Activated CD8-positive, alpha-beta T cell treated with anti-CD3 and anti-CD28 coated beads, Interleukin-2, amount 10 ng/mL, durations not matched to agents 7 days and 5 days (primary cell): Measurements from ENCODE around the gene CD69. TPM values are rescaled to one million over a fixed set of nuclear protein-coding genes. Genes with fewer than 3 reads are reported as not detected.

ENCODE experiments used
- ATAC-seq: fragments of 150-1000 bp; cut with Tn5 transposase; one replicate; pipeline ENCODE4 v1.10.0; 2021; ENCODE audit warnings: moderate library complexity
- CTCF ChIA-PET: fragments of 350-600 bp; sonication (Branson Sonifier 250); formaldehyde crosslinking; loops from one replicate; lab custom pipeline; 2021; ENCODE audit warnings: antibody characterized with exemption; lab: Charles Lee
- POLR2A ChIA-PET: fragments of 350-600 bp; sonication (Branson Sonifier 250); formaldehyde crosslinking; loops from one replicate; lab custom pipeline; 2021; ENCODE audit warnings: antibody characterized with exemption; lab: Charles Lee
- DNase-seq: peaks from one replicate; pipeline ENCODE4 v3.0.0-alpha.2; 2020
- H3K27ac Mint-ChIP-seq: one replicate; pipeline ENCODE4 v1.8.0; 2021; ENCODE audit warnings: mild to moderate bottlenecking, mixed read lengths
- H3K27me3 Mint-ChIP-seq: one replicate; pipeline ENCODE4 v1.8.0; 2021; ENCODE audit warnings: low read depth, mixed read lengths
- H3K36me3 Mint-ChIP-seq: one replicate; pipeline ENCODE4 v1.8.0; 2021; ENCODE audit warnings: low read depth, mixed read lengths
- H3K4me1 Mint-ChIP-seq: one replicate; pipeline ENCODE4 v1.8.0; 2021; ENCODE audit warnings: low read depth, mixed read lengths
- H3K4me3 Mint-ChIP-seq: one replicate; pipeline ENCODE4 v1.8.0; 2021; ENCODE audit warnings: mild to moderate bottlenecking, mixed read lengths
- H3K9me3 Mint-ChIP-seq: one replicate; pipeline ENCODE4 v1.8.0; 2022; ENCODE audit warnings: mixed read lengths; ENCODE audit not compliant: insufficient read depth
- total RNA-seq, 2 experiments: library from RNA; stranded (reverse); gene quantifications; one replicate each; pipeline ENCODE4 v1.2.3, GENCODE V29; 2021

CD69 gene
- total RNA-seq, 2 experiments from 2014 or later, result 115 to 116 TPM

GRCh38 chr12:9757433-9758025 is 3.2 kb downstream of the CD69 start:
- H3K9me3 Mint-ChIP-seq, result peaks cover 3% of the 10 kb centered on the region
- CTCF ChIA-PET, result interaction anchor here (1.1 to 17.2 kb wide), 7 partner anchors 7 to 383 kb away, joined by 3 to 855 read pairs (median 24); partner anchors contain the start of gene CLEC2B

GRCh38 chr12:9756706-9757105 is 4.0 kb downstream of the CD69 start:
- peak overlapping the region; percentile 92 for H3K4me3 Mint-ChIP-seq
- POLR2A ChIA-PET, result interaction anchor here (1.0 to 15.5 kb wide), 10 partner anchors 11 to 797 kb away, joined by 3 to 494 read pairs (median 46); partner anchors contain the start of genes CLEC2B and CLEC2D
- CTCF ChIA-PET, result interaction anchor here (2.1 to 17.2 kb wide), 5 partner anchors 14 to 111 kb away, joined by 8 to 855 read pairs (median 24); partner anchors contain the start of gene CLEC2B
- no peaks in the 10 kb centered on the region for H3K27me3 Mint-ChIP-seq
- peaks cover 39% of the 10 kb centered on the region for H3K4me1 Mint-ChIP-seq
- H3K9me3 Mint-ChIP-seq, result no peaks in the 10 kb centered on the region
- H3K27ac Mint-ChIP-seq, result peak overlapping the region; percentile 94
- no peak for ATAC-seq
- peaks cover 78% of the 10 kb centered on the region for H3K36me3 Mint-ChIP-seq
- no peak for DNase-seq

More at GRCh38 chr12:9757433-9758025, 3.2 kb downstream of the CD69 start:
- peaks cover 82% of the 10 kb centered on the region for H3K36me3 Mint-ChIP-seq
- no peaks in the 10 kb centered on the region for H3K27me3 Mint-ChIP-seq
- DNase-seq (no peak), ATAC-seq (peak; percentile 5)
- peak overlapping the region; percentile 92 for H3K4me3 Mint-ChIP-seq
- POLR2A ChIA-PET, result interaction anchor here (0.6 to 15.5 kb wide), 18 partner anchors 10 to 797 kb away, joined by 3 to 494 read pairs (median 12); partner anchors contain the start of genes CLEC2B and CLEC2D
- H3K27ac Mint-ChIP-seq, result peak overlapping the region; percentile 94
- peaks cover 44% of the 10 kb centered on the region for H3K4me1 Mint-ChIP-seq

- POLR2A ChIA-PET, result interaction anchor here (0.7 to 15.5 kb wide), 9 partner anchors 11 to 798 kb away, joined by 3 to 494 read pairs (median 15); partner anchors contain the start of genes CLEC2B and CLEC2D
- H3K4me1 Mint-ChIP-seq, result peaks cover 42% of the 10 kb centered on the region
- CTCF ChIA-PET, result interaction anchor here (2.1 to 17.2 kb wide), 5 partner anchors 11 to 111 kb away, joined by 6 to 855 read pairs (median 16); partner anchors contain the start of gene CLEC2B
Observed at GRCh38 chr12:9756170-9756569, 4.5 kb downstream of the CD69 start.

GRCh38 chr12:9755567-9755966 is 5.1 kb downstream of the CD69 start:
- Mint-ChIP-seq H3K4me1 (peaks cover 45% of the 10 kb centered on the region), H3K27me3 (no peaks in the 10 kb centered on the region), H3K9me3 (no peaks in the 10 kb centered on the region), H3K4me3 (peak overlapping the region; percentile 92), H3K27ac (peak overlapping the region; percentile 76), H3K36me3 (peaks cover 82% of the 10 kb centered on the region)
- ChIA-PET POLR2A (interaction anchor here (0.7 to 15.5 kb wide), 7 partner anchors 12 to 799 kb away, joined by 3 to 494 read pairs (median 103); partner anchors contain the start of genes CLEC2B and CLEC2D), CTCF (interaction anchor here (2.1 to 17.2 kb wide), 5 partner anchors 10 to 112 kb away, joined by 6 to 855 read pairs (median 16); partner anchors contain the start of gene CLEC2B)
- ATAC-seq, result no peak
- no peak for DNase-seq

More at GRCh38 chr12:9756170-9756569, 4.5 kb downstream of the CD69 start:
- H3K27ac Mint-ChIP-seq, result peak overlapping the region; percentile 94
- no peaks in the 10 kb centered on the region for H3K27me3 Mint-ChIP-seq
- H3K4me3 Mint-ChIP-seq, result peak overlapping the region; percentile 92
- peaks cover 82% of the 10 kb centered on the region for H3K36me3 Mint-ChIP-seq
- DNase-seq (no peak), ATAC-seq (no peak)
- H3K9me3 Mint-ChIP-seq, result no peaks in the 10 kb centered on the region

- H3K4me3 Mint-ChIP-seq, result peak overlapping the region; percentile 92
Observed at GRCh38 chr12:9755035-9755434, 5.7 kb downstream of the CD69 start.

GRCh38 chr12:9754099-9754927 is 6.4 kb downstream of the CD69 start:
- POLR2A ChIA-PET, result interaction anchor here (0.6 to 15.5 kb wide), 6 partner anchors 11 to 112 kb away, joined by 3 to 494 read pairs (median 5); partner anchors contain the start of gene CLEC2B
- Mint-ChIP-seq H3K9me3 (no peaks in the 10 kb centered on the region), H3K4me3 (peak overlapping the region; percentile 92), H3K27me3 (no peaks in the 10 kb centered on the region), H3K36me3 (peaks cover 72% of the 10 kb centered on the region), H3K4me1 (peaks cover 49% of the 10 kb centered on the region), H3K27ac (peak overlapping the region; percentile 79)
- DNase-seq (no peak), ATAC-seq (no peak)
- CTCF ChIA-PET, result interaction anchor here (0.7 to 17.2 kb wide), 9 partner anchors 9 to 156 kb away, joined by 3 to 855 read pairs (median 6); partner anchors contain the start of gene CLEC2B

More at GRCh38 chr12:9755035-9755434, 5.7 kb downstream of the CD69 start:
- H3K4me1 Mint-ChIP-seq, result peaks cover 49% of the 10 kb centered on the region
- H3K9me3 Mint-ChIP-seq, result no peaks in the 10 kb centered on the region
- DNase-seq, result no peak
- no peak for ATAC-seq
- peaks cover 80% of the 10 kb centered on the region for H3K36me3 Mint-ChIP-seq
- H3K27me3 Mint-ChIP-seq, result no peaks in the 10 kb centered on the region
- H3K27ac Mint-ChIP-seq, result peak overlapping the region; percentile 79
- POLR2A ChIA-PET, result interaction anchor here (0.6 to 15.5 kb wide), 9 partner anchors 12 to 111 kb away, joined by 3 to 494 read pairs (median 15); partner anchors contain the start of genes CLEC2B and CLEC2D
- CTCF ChIA-PET, result interaction anchor here (0.7 to 17.2 kb wide), 6 partner anchors 10 to 155 kb away, joined by 3 to 855 read pairs (median 9); partner anchors contain the start of gene CLEC2B

- ATAC-seq (no peak), DNase-seq (no peak)
- H3K27ac Mint-ChIP-seq, result peak overlapping the region; percentile 62
- ChIA-PET POLR2A (interaction anchor here (0.8 to 15.5 kb wide), 7 partner anchors 9 to 114 kb away, joined by 3 to 494 read pairs (median 4); no protein-coding TSS in a partner anchor), CTCF (interaction anchor here (0.8 to 17.2 kb wide), 7 partner anchors 7 to 62 kb away, joined by 3 to 855 read pairs (median 38); partner anchors contain the start of gene CD69)
- no peaks in the 10 kb centered on the region for H3K27me3 Mint-ChIP-seq
- H3K4me1 Mint-ChIP-seq, result peaks cover 51% of the 10 kb centered on the region
- no peaks in the 10 kb centered on the region for H3K9me3 Mint-ChIP-seq
- peak overlapping the region; percentile 43 for H3K4me3 Mint-ChIP-seq
- H3K36me3 Mint-ChIP-seq, result peaks cover 65% of the 10 kb centered on the region
Observed at GRCh38 chr12:9753498-9753897, 7.2 kb downstream of the CD69 start.

- DNase-seq, result no peak
- ChIA-PET POLR2A (interaction anchor here (0.8 to 15.5 kb wide), 7 partner anchors 9 to 114 kb away, joined by 3 to 494 read pairs (median 4); no protein-coding TSS in a partner anchor), CTCF (interaction anchor here (0.8 to 17.2 kb wide), 7 partner anchors 7 to 62 kb away, joined by 3 to 855 read pairs (median 38); partner anchors contain the start of gene CD69)
- Mint-ChIP-seq H3K4me3 (peak overlapping the region; percentile 43), H3K27ac (peak overlapping the region; percentile 62), H3K27me3 (no peaks in the 10 kb centered on the region), H3K9me3 (no peaks in the 10 kb centered on the region), H3K36me3 (peaks cover 61% of the 10 kb centered on the region), H3K4me1 (peaks cover 52% of the 10 kb centered on the region)
- ATAC-seq, result no peak
Observed at GRCh38 chr12:9753073-9753472, 7.6 kb downstream of the CD69 start.

- H3K9me3 Mint-ChIP-seq, result no peaks in the 10 kb centered on the region
- H3K27me3 Mint-ChIP-seq, result no peaks in the 10 kb centered on the region
- no peak for DNase-seq
- CTCF ChIA-PET, result interaction anchor here (1.0 to 17.2 kb wide), 11 partner anchors 8 to 256 kb away, joined by 3 to 855 read pairs (median 12); partner anchors contain the start of gene CD69
- H3K4me3 Mint-ChIP-seq, result peak overlapping the region; percentile 48
- H3K36me3 Mint-ChIP-seq, result peaks cover 54% of the 10 kb centered on the region
- peak overlapping the region; percentile 81 for H3K27ac Mint-ChIP-seq
- POLR2A ChIA-PET, result interaction anchor here (0.6 to 15.5 kb wide), 8 partner anchors 8 to 115 kb away, joined by 3 to 494 read pairs (median 4); partner anchors contain the start of gene CD69
- ATAC-seq, result peak; percentile 6
- peaks cover 55% of the 10 kb centered on the region for H3K4me1 Mint-ChIP-seq
Observed at GRCh38 chr12:9752145-9752933, 8.4 kb downstream of the CD69 start.
